Lung (tissue), 12 donors: ENCODE measurements around the gene TAF4. TPM values are rescaled to one million over a fixed set of nuclear protein-coding genes. Genes with fewer than 3 reads are reported as not detected.
"Not testable (repeated sequence)": the region's sequence is repeated elsewhere in the genome, so short reads cannot be mapped to it uniquely, and the experiment has no call there.

ENCODE experiments used
- ATAC-seq: fragments of 200-7000 bp; cut with Tn5 transposase; one replicate; pipeline ENCODE4 v1.9.1; 2020; ENCODE audit warnings: moderate number of reproducible peaks; ENCODE audit not compliant: insufficient read depth, low FRiP score
- DNase-seq, 3 donors: peaks; one replicate each; pipeline ENCODE4 v3.0.0-alpha.2; 2013 to 2017
- H3K27ac ChIP-seq, 2 donors: one replicate each; pipeline ENCODE4 v1.5.1; 2013; ENCODE audit warnings: mild to moderate bottlenecking in 2 of 2, moderate library complexity in 2 of 2, control low read depth in 1 of 2, inconsistent platforms in 1 of 2, low read depth in 1 of 2, low read length in 1 of 2
- H3K27me3 ChIP-seq, 3 donors: one replicate each; pipeline ENCODE4 v1.5.1; 2013; ENCODE audit warnings: low read length in 2 of 3; ENCODE audit not compliant: control insufficient read depth in 3 of 3, insufficient read depth in 3 of 3
- H3K36me3 ChIP-seq, 4 donors: one replicate each; pipeline ENCODE4 v1.5.1; 2013; ENCODE audit warnings: low read length in 4 of 4, mild to moderate bottlenecking in 1 of 4, moderate library complexity in 1 of 4; ENCODE audit not compliant: control insufficient read depth in 4 of 4, insufficient read depth in 4 of 4
- H3K4me1 ChIP-seq, 5 donors: one replicate each; pipeline ENCODE4 v1.5.1; 2013; ENCODE audit warnings: low read length in 5 of 5, mild to moderate bottlenecking in 2 of 5, moderate library complexity in 1 of 5; ENCODE audit not compliant: control insufficient read depth in 5 of 5, insufficient read depth in 5 of 5
- H3K4me3 ChIP-seq: one replicate; pipeline ENCODE4 v1.5.1; 2013; ENCODE audit warnings: mild to moderate bottlenecking, control low read depth, moderate library complexity
- H3K9ac ChIP-seq, 2 donors: one replicate each; pipeline ENCODE4 v1.5.1; 2013; ENCODE audit warnings: low read length in 2 of 2, control low read depth in 1 of 2; ENCODE audit not compliant: insufficient read depth in 1 of 2
- H3K9me3 ChIP-seq, 4 donors: one replicate each; pipeline ENCODE4 v1.5.1; 2013; ENCODE audit warnings: low read length in 3 of 4, mild to moderate bottlenecking in 1 of 4, moderate library complexity in 1 of 4; ENCODE audit not compliant: control insufficient read depth in 4 of 4, insufficient read depth in 3 of 4
- CTCF ChIP-seq: IDR thresholded peaks from 2 replicates; pipeline ENCODE4 v1.5.1; 2012; ENCODE audit warnings: mild to moderate bottlenecking; ENCODE audit errors: control extremely low read depth, extremely low read depth
- WGBS, 2 donors: extraction: QIAGEN DNeasy Blood & Tissue Kit; methylation state at CpG; one replicate each; pipeline ENCODE4 v1.1.7; 2013; 5-methylcytosine and 5-hydroxymethylcytosine counted together
- polyA plus RNA-seq, 2 donors: library from polyadenylated mRNA; stranded (reverse); fragments of 200-250 nt; gene quantifications; one replicate each; pipeline ENCODE4 v1.2.1, GENCODE V29; 2013
- total RNA-seq, 2 donors: library from RNA; depleted of rRNA in 1 of 2; stranded (reverse); fragments of >200 nt in 1 of 2; gene quantifications; one replicate each; pipeline ENCODE4 v1.2.1, GENCODE V29; 2014 to 2021
- donor health status: control.
- donor health status: control.
- donor health status: Bipolar disorder and iron deficiency.
- donor health status: healthy.
- donor health status: DM: yes; HTN: yes; CAD: no.

Gene TAF4
- total and polyA plus RNA-seq, 4 donors = 5.4 to 20.3 (median 10.9) TPM

GRCh38 chr20:61988665-61989064 lies 77.0 kb downstream of the TAF4 start:
- no peak for ATAC-seq
- no peak overlapping the region for H3K27ac ChIP-seq

GRCh38 chr20:61986762-61987321 lies 78.8 kb downstream of the TAF4 start:
- Histone ChIP-seq H3K9me3 (peaks cover 0 to 9% (median 2%) of the 10 kb centered on the region in 4 donors), H3K4me1 (peaks cover 0 to 3% (median 0%) of the 10 kb centered on the region in 5 donors), H3K36me3 (peaks cover 6 to 41% (median 16%) of the 10 kb centered on the region in 4 donors), H3K4me3 (no peak overlapping the region), H3K9ac (no peak overlapping the region), H3K27ac (no peak overlapping the region), H3K27me3 (no peaks in the 10 kb centered on the region)
- 88 to 89% methylated on average over 16 of the region's 16 CpGs for WGBS, 2 donors
- no peak for DNase-seq
- no peak for TF ChIP-seq CTCF
- no peak for ATAC-seq

More at GRCh38 chr20:61988665-61989064, 77.0 kb downstream of the TAF4 start:
- TF ChIP-seq CTCF = no peak
- H3K9ac ChIP-seq = no peak overlapping the region
- no peaks in the 10 kb centered on the region for H3K27me3 ChIP-seq
- peaks cover 0 to 3% (median 0%) of the 10 kb centered on the region in 5 donors for H3K4me1 ChIP-seq
- 97 to 98% methylated on average over 18 of the region's 18 CpGs for WGBS, 2 donors
- H3K36me3 ChIP-seq = peaks cover 16 to 47% (median 33%) of the 10 kb centered on the region in 4 donors
- no peak overlapping the region for H3K4me3 ChIP-seq
- H3K9me3 ChIP-seq = peaks cover 0 to 14% (median 6%) of the 10 kb centered on the region in 4 donors
- DNase-seq = no peak

GRCh38 chr20:61985096-61985495 lies 80.6 kb downstream of the TAF4 start:
- 87 to 97% methylated on average over 6 of the region's 6 CpGs for WGBS, 2 donors
- ATAC-seq = no peak
- Histone ChIP-seq H3K9me3 (peaks cover 0 to 5% (median 0%) of the 10 kb centered on the region in 4 donors), H3K4me1 (peaks cover 0 to 3% (median 0%) of the 10 kb centered on the region in 5 donors), H3K27ac (no peak overlapping the region), H3K27me3 (no peaks in the 10 kb centered on the region), H3K36me3 (peaks cover 0 to 38% (median 8%) of the 10 kb centered on the region in 4 donors), H3K9ac (no peak overlapping the region), H3K4me3 (no peak overlapping the region)
- TF ChIP-seq CTCF = no peak
- no peak for DNase-seq

GRCh38 chr20:61984431-61984830 lies 81.2 kb downstream of the TAF4 start:
- not testable (repeated sequence) for ATAC-seq, H3K9ac ChIP-seq, DNase-seq, H3K4me1 ChIP-seq, H3K9me3 ChIP-seq, H3K4me3 ChIP-seq, H3K27me3 ChIP-seq, H3K27ac ChIP-seq
- peaks cover 0 to 37% (median 4%) of the 10 kb centered on the region in 4 donors for H3K36me3 ChIP-seq
- 70 to 80% methylated on average over 13 to 14 of the region's 14 CpGs for WGBS, 2 donors
